Endothelial cell of umbilical vein (primary cell): ENCODE data around the gene MTMR3. TPM values are rescaled to one million over a fixed set of nuclear protein-coding genes. Genes with fewer than 3 reads are reported as not detected.
"Not testable (repeated sequence)": the region's sequence is repeated elsewhere in the genome, so short reads cannot be mapped to it uniquely, and the experiment has no call there.

Experiments used
- BruUV-seq: library from RNA; stranded (reverse); fragments of 400-500 nt; replicated peaks from 2 replicates; lab custom pipeline; 2021; lab: Mats Ljungman, UMichigan
- CTCF ChIA-PET: fragments of 300-600, 350-600 bp; sonication (Branson Sonifier 250); formaldehyde crosslinking; loops from one replicate; lab custom pipeline; 2021; ENCODE audit warnings: antibody characterized with exemption, inconsistent platforms; lab: Charles Lee
- POLR2A ChIA-PET: fragments of 300-600, 350-600 bp; sonication (Branson Sonifier 250); formaldehyde crosslinking; loops from one replicate; lab custom pipeline; 2021; ENCODE audit warnings: antibody characterized with exemption, inconsistent platforms; lab: Charles Lee
- DNase-seq: peaks from one replicate; pipeline ENCODE4 v3.0.0-alpha.2; 2011; ENCODE audit warnings: low read depth, low spot score
- FAIRE-seq: peaks from 2 replicates; lab custom pipeline; 2011; peaks lifted over from hg19 to GRCh38; lab: Jason Lieb, UNC
- H2AFZ ChIP-seq: 2 replicates; pipeline ENCODE4 v1.6.0; 2012; ENCODE audit warnings: low read depth, low read length, control low read depth, inconsistent platforms
- H3K27ac ChIP-seq: 2 replicates; pipeline ENCODE4 v1.5.1; 2011; ENCODE audit warnings: low read depth, mild to moderate bottlenecking, control low read depth, low read length, moderate library complexity; ENCODE audit not compliant: insufficient read depth
- H3K27me3 ChIP-seq, 2 experiments: 2 replicates each; pipeline versions ENCODE4 v1.6.0 to v1.6.1; 2011; ENCODE audit warnings: low read length in 2 of 2, mixed read lengths in 1 of 2; ENCODE audit not compliant: control insufficient read depth in 2 of 2, insufficient read depth in 2 of 2
- H3K36me3 ChIP-seq, 2 experiments: 2 replicates in 1 of 2; 3 replicates in 1 of 2; pipeline ENCODE4 v1.5.1; 2011; ENCODE audit warnings: low read length in 2 of 2, mild to moderate bottlenecking in 1 of 2, moderate library complexity in 1 of 2; ENCODE audit not compliant: control insufficient read depth in 2 of 2, insufficient read depth in 2 of 2; ENCODE audit errors: extremely low read depth in 1 of 2
- H3K4me1 ChIP-seq: 3 replicates; pipeline ENCODE4 v1.5.1; 2011; ENCODE audit warnings: mild to moderate bottlenecking, low read length; ENCODE audit not compliant: control insufficient read depth, insufficient read depth; ENCODE audit errors: extremely low read depth
- H3K4me2 ChIP-seq: 2 replicates; pipeline ENCODE4 v1.6.1; 2011; ENCODE audit warnings: low read length, control low read depth, mixed read lengths; ENCODE audit not compliant: insufficient read depth
- H3K4me3 ChIP-seq, 3 experiments: fragments of 200-600 bp in 1 of 3; sonication (generic), shearing (Covaris generic) in 1 of 3; replicated peaks in 1 of 3; 2 replicates each; pipeline ENCODE4 v1.5.1; 2011 to 2016; ENCODE audit warnings: control low read depth in 3 of 3, low read length in 3 of 3, mild to moderate bottlenecking in 2 of 3, inconsistent platforms in 1 of 3, low read depth in 1 of 3, moderate library complexity in 1 of 3; ENCODE audit not compliant: insufficient read depth in 1 of 3
- H3K79me2 ChIP-seq: 2 replicates; pipeline ENCODE4 v1.6.0; 2012; ENCODE audit warnings: low read length, inconsistent platforms; ENCODE audit not compliant: control insufficient read depth, insufficient read depth
- H3K9ac ChIP-seq: replicated peaks from 2 replicates; pipeline ENCODE3; 2011; ENCODE audit warnings: low read length, control low read depth; ENCODE audit not compliant: insufficient read depth; ENCODE audit errors: extremely low read depth
- H3K9me1 ChIP-seq: replicated peaks from 3 replicates; pipeline ENCODE4 v1.6.0; 2011; ENCODE audit warnings: mild to moderate bottlenecking, low read length; ENCODE audit not compliant: control insufficient read depth, insufficient read depth; ENCODE audit errors: extremely low read depth
- H3K9me3 ChIP-seq: replicated peaks from 2 replicates; pipeline ENCODE4 v1.5.1; 2012; ENCODE audit warnings: low read length, inconsistent platforms; ENCODE audit not compliant: control insufficient read depth, insufficient read depth
- H4K20me1 ChIP-seq: replicated peaks from 2 replicates; pipeline ENCODE3; 2011; ENCODE audit warnings: mild to moderate bottlenecking, low read length; ENCODE audit not compliant: control insufficient read depth, insufficient read depth; ENCODE audit errors: extremely low read depth
- CTCF ChIP-seq, 2 donors: IDR thresholded peaks; 1 replicate in 1 of 2; 2 replicates in 1 of 2; pipeline ENCODE4 v1.5.1; 2011; ENCODE audit warnings: low read length in 2 of 2, mild to moderate bottlenecking in 2 of 2, moderate library complexity in 2 of 2, control low read depth in 1 of 2, inconsistent platforms in 1 of 2, low read depth in 1 of 2; ENCODE audit not compliant: insufficient read depth in 1 of 2; ENCODE audit errors: extremely low read depth in 1 of 2
- EZH2 ChIP-seq: IDR thresholded peaks from 2 replicates; pipeline ENCODE4 v1.6.1; 2012; ENCODE audit warnings: borderline replicate concordance, low read depth, mild to moderate bottlenecking, moderate library complexity, low read length, inconsistent platforms; ENCODE audit not compliant: severe bottlenecking
- FOS ChIP-seq: IDR thresholded peaks from 2 replicates; pipeline ENCODE4 v1.6.1; 2011; ENCODE audit warnings: mild to moderate bottlenecking, low read length, moderate library complexity, borderline replicate concordance; ENCODE audit not compliant: insufficient read depth
- GATA2 ChIP-seq: IDR thresholded peaks from 2 replicates; pipeline ENCODE4 v1.7.0; 2011; ENCODE audit warnings: low read depth, mild to moderate bottlenecking, moderate library complexity, mixed read lengths, low read length; ENCODE audit not compliant: insufficient read length, insufficient read depth
- JUN ChIP-seq: IDR thresholded peaks from 2 replicates; pipeline ENCODE4 v1.6.1; 2011; ENCODE audit warnings: borderline replicate concordance, low read depth; ENCODE audit not compliant: insufficient read length, insufficient read depth
- MAX ChIP-seq: IDR thresholded peaks from 2 replicates; pipeline ENCODE4 v1.6.1; 2011; ENCODE audit not compliant: insufficient read depth, insufficient read length
- MYC ChIP-seq: IDR thresholded peaks from one replicate; pipeline ENCODE4 v1.6.1; 2011; ENCODE audit warnings: mild to moderate bottlenecking, low read depth, low read length
- POLR2A ChIP-seq: IDR thresholded peaks from 2 replicates; pipeline ENCODE4 v1.6.1; 2012; ENCODE audit warnings: low read depth, mild to moderate bottlenecking, control low read depth, low read length
- POLR2AphosphoS5 ChIP-seq: IDR thresholded peaks from 2 replicates; pipeline ENCODE4 v1.6.1; 2012; ENCODE audit warnings: low read depth, mild to moderate bottlenecking, control low read depth, low read length, moderate library complexity; ENCODE audit not compliant: insufficient read depth
- dilution Hi-C: fragments of 300-500 bp; cut with MboI; formaldehyde crosslinking; loops from one replicate; pipeline ENCODE4 v1.15.0; 2019; ENCODE audit warnings: low sequenced_read_pairs; ENCODE audit not compliant: extremely low pct_ligation_motif_present
- intact Hi-C: fragments of 100-400 bp; cut with micrococcal nuclease; formaldehyde crosslinking; loops from one replicate; pipeline ENCODE4 v1.10.0; 2022
- polyA plus RNA-seq, 4 experiments: library from polyadenylated mRNA; depleted of rRNA in 3 of 4; stranded (reverse) in 3 of 4; unstranded in 1 of 4; fragments of >200 nt; gene quantifications; 2 replicates each; pipeline versions ENCODE4 v1.2.1 to v1.2.3, GENCODE V29; 2011 to 2012; ENCODE audit warnings: missing spikeins in 1 of 4
- total RNA-seq: library from RNA; stranded (reverse); gene quantifications from 2 replicates; pipeline ENCODE4 v1.2.3, GENCODE V29; 2021

Gene MTMR3
- total and polyA plus RNA-seq, 2 donors (not counting 3 experiments of a cell fraction or from before 2014, with no cell fraction given), result 30.1 to 36.5 TPM

- FAIRE-seq, intact Hi-C loops: not testable (repeated sequence)
- CTCF ChIA-PET, result interaction anchor here (0.7 kb wide), 1 partner anchor 298 kb away, joined by 3 read pairs; no protein-coding TSS in a partner anchor
Observed at GRCh38 chr22:30061094-30061493, 178.1 kb downstream of the MTMR3 start.

GRCh38 chr22:30062259-30062658 is 179.3 kb downstream of the MTMR3 start:
- CTCF ChIA-PET, result no interaction called here
- dilution Hi-C loops (no loop called here), intact Hi-C loops (no loop called here)
- Histone ChIP-seq H3K9me1 (no peaks in the 10 kb centered on the region), H3K27me3 (peaks cover 0 to 11% of the 10 kb centered on the region in 2 experiments), H3K9me3 (no peaks in the 10 kb centered on the region), H3K79me2 (no peaks in the 10 kb centered on the region), H2AFZ (no peak overlapping the region), H3K27ac (no peak overlapping the region), H3K4me3 (no peak overlapping the region), H3K36me3 (no peaks in the 10 kb centered on the region), H3K9ac (no peak overlapping the region), H4K20me1 (no peaks in the 10 kb centered on the region), H3K4me2 (no peak overlapping the region), H3K4me1 (no peaks in the 10 kb centered on the region)
- no peak for DNase-seq
- no peak for TF ChIP-seq POLR2A
- no peak for TF ChIP-seq GATA2
- no peak for TF ChIP-seq MAX
- no peak for TF ChIP-seq JUN
- TF ChIP-seq FOS, result no peak
- TF ChIP-seq POLR2AphosphoS5, result no peak
- no peak for TF ChIP-seq MYC
- no peak for TF ChIP-seq EZH2
- TF ChIP-seq CTCF (IDR thresholded peaks at IDR 0.05; ENCODE audit: extremely low read depth in 1 of 2, insufficient read depth in 1 of 2, low read depth in 1 of 2, low read length in 2 of 2), result no peak
- BruUV-seq, result no TSS peak
- no peak for FAIRE-seq
- POLR2A ChIA-PET, result no interaction called here

More at GRCh38 chr22:30061094-30061493, 178.1 kb downstream of the MTMR3 start:
- POLR2A ChIA-PET, H2AFZ ChIP-seq, H3K4me3 ChIP-seq, H3K9me1 ChIP-seq, BruUV-seq, H3K79me2 ChIP-seq, H3K36me3 ChIP-seq, H3K4me2 ChIP-seq, H3K9ac ChIP-seq, dilution Hi-C loops, H3K9me3 ChIP-seq, H3K4me1 ChIP-seq, H3K27ac ChIP-seq, DNase-seq, H4K20me1 ChIP-seq: not testable (repeated sequence)
- peaks cover 2 to 11% of the 10 kb centered on the region in 2 experiments for H3K27me3 ChIP-seq
